Activated CD4-positive, CD25-positive, alpha-beta regulatory T cell treated with anti-CD3 and anti-CD28 coated beads, Interleukin-2, amount 50 U/mL, for 24 hours (primary cell): Measurements from ENCODE around the gene FBLN2.

ENCODE experiments used
- ATAC-seq, 2 donors: fragments of 150-1000 bp; cut with Tn5 transposase; one replicate each; pipeline ENCODE4 v1.10.0; 2021; ENCODE audit warnings: mild to moderate bottlenecking in 1 of 2, moderate library complexity in 1 of 2

Gene FBLN2

GRCh38 chr3:13608969-13609725, 60.2 kb downstream of the FBLN2 start:
- no peak for ATAC-seq

- no peak for ATAC-seq
Observed at GRCh38 chr3:13610006-13610570, 61.2 kb downstream of the FBLN2 start.

- ATAC-seq, result no peak
Observed at GRCh38 chr3:13611221-13611620, 62.3 kb downstream of the FBLN2 start.

GRCh38 chr3:13612829-13613228, 63.9 kb downstream of the FBLN2 start:
- no peak for ATAC-seq

DNA sequence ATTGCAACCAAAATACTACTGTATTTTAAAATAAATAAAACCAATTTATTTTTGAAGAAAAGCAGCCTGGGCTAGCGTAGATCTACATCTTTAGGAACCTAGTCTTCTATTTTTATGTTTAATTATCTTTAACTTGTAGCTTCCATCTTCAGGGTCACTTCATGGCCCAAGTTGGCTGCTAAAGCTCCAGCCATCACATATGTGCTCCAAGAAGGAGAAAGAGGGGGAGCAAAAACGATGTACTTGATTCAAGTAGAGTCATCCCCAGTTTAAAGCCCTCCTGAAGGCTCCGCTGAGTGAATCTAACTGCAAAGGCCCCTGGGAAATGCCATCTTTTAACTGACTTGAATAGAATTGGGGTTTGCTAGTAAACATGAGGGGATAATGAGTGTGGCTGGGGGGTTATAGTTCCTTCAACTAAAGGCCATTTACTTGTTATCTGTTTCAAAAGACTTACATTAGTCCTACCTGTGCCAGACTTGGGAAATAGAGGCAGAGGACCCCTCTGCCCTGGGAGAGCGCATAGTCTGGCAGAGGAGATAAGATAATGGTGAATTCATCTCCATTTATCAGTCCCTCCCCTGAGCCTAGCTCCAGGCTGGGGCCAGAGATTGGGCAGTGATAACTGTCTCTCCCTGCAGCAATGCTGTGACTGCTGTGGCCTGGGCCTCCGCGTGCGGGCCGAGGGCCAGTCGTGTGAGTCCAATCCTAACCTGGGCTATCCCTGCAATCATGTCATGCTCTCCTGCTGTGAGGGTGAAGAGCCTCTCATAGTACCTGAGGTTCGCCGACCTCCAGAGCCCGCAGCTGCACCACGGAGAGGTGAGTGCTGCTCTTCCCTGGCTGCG, 64.6 kb downstream of the FBLN2 start:
- no peak for ATAC-seq

DNA sequence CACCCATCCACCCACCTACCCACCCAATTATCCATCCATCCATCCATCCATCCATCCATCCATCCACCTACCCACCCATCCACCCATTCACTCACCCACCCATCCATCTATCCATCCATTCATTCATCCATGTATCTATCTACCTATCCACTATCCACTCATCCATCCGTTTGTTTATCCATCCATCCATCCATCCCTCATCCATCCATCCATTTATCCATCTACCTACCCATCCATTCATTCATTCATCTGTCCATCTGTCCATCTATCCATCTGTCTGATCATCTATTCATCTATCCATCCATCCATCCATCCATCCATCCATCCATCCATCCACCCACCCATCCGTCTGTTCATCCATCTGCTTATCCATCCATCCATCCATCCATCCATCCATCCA, 65.7 kb downstream of the FBLN2 start:
- no peak for ATAC-seq

- no peak for ATAC-seq
Observed at GRCh38 chr3:13615019-13615528, 66.1 kb downstream of the FBLN2 start.

- no peak for ATAC-seq
Observed at GRCh38 chr3:13616359-13616758, 67.4 kb downstream of the FBLN2 start.

DNA sequence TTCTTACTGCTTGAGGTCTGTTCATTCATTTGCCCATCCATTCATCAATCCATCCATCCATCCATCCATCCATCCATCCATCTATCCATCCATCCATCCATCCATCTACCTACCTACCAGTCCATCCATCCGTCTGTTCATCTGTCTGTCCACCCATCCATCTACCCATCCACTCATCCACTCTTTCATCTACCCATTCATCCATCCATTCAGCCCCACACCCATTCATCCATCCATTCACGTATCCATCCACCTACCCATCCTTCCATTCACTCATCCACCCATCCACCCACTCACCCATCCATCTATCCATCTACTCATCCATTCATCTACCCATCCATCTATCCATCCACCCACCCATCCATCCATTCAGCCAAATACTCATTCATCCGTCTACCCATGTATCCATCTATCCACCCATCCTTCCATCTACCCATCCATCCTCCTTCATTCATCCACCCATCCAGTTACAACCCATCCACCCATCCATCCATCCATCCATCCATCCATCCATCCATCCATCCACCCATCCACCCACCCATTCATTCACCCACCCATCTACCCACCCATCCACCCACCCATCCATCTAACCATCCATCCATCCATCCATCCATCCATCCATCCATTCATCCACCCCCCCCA, 68.3 kb downstream of the FBLN2 start:
- ATAC-seq, result no peak

DNA sequence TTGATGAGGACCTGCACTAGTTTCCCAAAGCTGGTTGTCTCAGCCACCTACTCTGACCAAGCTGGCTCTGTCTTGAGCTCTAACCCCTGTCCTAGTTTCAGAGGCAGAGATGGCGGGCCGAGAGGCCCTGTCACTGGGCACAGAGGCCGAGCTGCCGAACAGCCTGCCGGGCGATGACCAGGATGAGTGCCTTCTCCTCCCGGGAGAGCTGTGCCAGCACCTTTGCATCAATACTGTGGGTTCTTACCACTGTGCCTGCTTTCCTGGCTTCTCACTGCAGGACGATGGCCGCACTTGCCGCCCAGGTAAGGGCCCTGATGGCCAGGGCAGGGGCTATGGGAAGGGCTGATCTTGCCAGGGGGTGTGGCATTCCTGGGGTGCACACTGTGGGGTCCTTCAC, 69.1 kb downstream of the FBLN2 start:
- ATAC-seq, result no peak

DNA sequence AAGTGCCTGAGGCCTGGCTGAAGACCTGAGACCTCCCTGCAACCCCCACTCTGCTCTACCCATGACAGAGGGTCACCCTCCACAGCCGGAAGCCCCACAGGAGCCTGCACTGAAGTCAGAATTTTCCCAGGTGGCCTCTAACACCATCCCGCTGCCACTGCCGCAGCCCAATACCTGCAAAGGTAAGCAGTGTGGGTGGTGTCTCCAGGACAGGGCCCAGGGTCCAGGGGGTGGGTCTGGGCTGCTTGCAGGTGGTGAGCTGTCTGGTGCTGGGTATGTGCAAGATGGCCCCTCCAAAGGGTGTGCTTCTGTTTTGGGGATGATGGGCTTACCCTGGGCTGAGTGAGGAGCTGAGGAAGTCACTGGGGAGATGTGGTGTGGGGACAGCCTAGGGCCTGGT, 69.9 kb downstream of the FBLN2 start:
- no peak for ATAC-seq

DNA sequence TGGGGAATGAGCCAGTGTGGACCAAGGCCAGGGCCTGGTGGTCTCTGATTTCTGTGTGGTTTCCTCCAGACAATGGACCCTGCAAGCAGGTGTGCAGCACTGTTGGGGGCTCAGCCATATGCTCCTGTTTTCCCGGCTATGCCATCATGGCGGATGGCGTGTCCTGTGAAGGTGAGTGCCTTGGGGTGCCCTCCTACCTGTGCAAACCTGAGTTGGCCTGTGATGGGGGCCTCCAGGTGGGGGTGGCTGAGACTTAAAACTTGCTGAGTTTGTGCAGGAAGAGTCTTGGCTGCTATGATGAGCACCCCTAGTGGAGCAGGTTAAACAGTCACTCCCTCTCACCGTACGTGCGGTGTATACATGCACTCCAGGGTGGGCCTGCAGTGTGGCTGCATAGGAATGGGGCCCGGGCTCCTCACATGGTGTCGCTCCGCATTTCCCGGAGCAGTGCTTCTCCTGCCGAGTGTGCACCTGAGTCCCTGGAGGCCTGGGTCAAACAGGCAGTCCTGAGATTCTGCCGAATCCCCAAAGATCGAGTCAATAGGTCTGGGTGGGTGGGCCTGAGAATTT, 70.8 kb downstream of the FBLN2 start:
- ATAC-seq, result no peak

DNA sequence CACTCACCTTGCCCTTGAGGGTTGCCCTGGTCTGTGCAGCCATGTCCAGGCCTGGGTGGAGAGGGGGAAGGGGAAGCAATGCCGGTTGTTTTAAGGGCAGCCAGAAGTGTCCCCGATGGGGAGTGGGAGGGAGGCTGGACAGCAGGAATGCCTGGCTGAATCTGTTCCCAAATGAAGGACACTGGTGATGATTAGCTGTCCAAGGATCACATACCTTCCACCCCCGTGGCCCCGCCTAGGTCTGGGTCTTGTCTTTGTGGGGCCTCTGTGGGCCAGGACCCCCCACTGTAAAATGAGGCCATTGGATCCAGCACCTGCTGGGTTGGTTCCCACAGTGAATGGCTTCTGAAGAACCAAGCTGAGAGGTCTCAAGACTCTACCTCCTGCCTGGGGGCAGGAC, 71.4 kb downstream of the FBLN2 start:
- ATAC-seq, result no peak

- ATAC-seq, result no peak
Observed at GRCh38 chr3:13620776-13621365, 71.9 kb downstream of the FBLN2 start.

GRCh38 chr3:13621381-13622221, 72.7 kb downstream of the FBLN2 start:
- ATAC-seq, result peak; percentile 41 to 52

GRCh38 chr3:13622356-13622755, 73.4 kb downstream of the FBLN2 start:
- no peak for ATAC-seq

DNA sequence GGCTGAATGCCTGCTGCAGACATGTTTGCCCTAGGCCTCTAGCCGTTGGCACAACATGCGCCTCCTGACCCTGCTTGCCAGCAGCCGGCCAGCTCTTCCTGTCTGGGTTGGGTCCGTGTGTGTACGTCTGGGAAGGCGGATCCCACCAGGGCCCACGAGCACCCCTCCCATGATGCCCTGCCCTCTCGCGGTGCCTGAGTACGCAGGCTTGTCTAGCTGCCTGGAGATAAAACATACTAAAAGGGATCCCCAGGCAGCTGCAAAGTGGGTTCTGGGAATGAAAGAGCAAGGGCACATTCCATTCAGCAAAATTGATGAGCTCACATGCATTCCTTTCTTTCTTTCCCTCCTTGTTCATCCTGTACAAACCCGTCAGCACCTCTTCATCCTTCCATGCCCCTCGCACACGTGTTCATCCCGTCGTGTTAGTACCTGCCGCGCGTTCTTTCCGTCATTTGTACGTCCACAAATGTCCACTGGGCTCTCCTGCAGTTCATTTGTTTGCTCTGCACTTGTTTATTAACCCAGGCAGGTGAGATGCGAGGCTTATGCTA, 74.3 kb downstream of the FBLN2 start:
- no peak for ATAC-seq

GRCh38 chr3:13624021-13624420, 75.1 kb downstream of the FBLN2 start:
- no peak for ATAC-seq

- no peak for ATAC-seq
Observed at GRCh38 chr3:13624671-13625125, 75.8 kb downstream of the FBLN2 start.

DNA sequence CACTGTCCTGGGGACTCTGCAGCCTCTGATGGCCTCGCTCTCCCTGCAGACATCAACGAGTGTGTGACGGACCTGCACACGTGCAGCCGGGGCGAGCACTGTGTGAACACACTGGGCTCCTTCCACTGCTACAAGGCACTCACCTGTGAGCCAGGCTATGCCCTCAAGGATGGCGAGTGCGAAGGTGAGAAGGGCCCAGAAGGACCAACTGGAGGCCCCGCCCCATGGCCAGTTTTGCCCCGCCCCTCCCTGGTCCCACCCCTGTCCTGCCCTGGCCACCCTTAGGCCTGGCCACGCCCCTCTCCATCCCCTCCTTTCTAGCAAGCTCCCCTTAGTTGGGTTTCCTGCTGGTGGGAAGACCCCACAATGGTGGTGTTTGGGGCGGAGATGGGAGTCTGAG, 77.5 kb downstream of the FBLN2 start:
- ATAC-seq, result no peak

- ATAC-seq, result no peak
Observed at GRCh38 chr3:13626915-13627460, 78.1 kb downstream of the FBLN2 start.
